HCT116 (cell line): ENCODE results near the gene ARHGEF12. TPM values are rescaled to one million over a fixed set of nuclear protein-coding genes. Genes with fewer than 3 reads are reported as not detected.

Experiments
- ATAC-seq: fragments of 200-7000 bp; cut with Tn5 transposase; 2 replicates; pipeline ENCODE4 v1.9.1; 2020; ENCODE audit warnings: mild to moderate bottlenecking, moderate library complexity
- BruUV-seq: library from RNA; stranded (reverse); fragments of 400-500 nt; replicated peaks from 2 replicates; lab custom pipeline; 2021; lab: Mats Ljungman, UMichigan
- CTCF ChIA-PET: fragments of 300-600 bp; sonication (Branson Sonifier 250); formaldehyde crosslinking; loops from one replicate; lab custom pipeline; 2021; ENCODE audit warnings: antibody characterized with exemption; lab: Charles Lee
- POLR2A ChIA-PET: fragments of 300-600, 350-600 bp; sonication (Branson Sonifier 250); formaldehyde crosslinking; loops from one replicate; lab custom pipeline; 2021; ENCODE audit warnings: antibody characterized with exemption; lab: Charles Lee
- RAD21 ChIA-PET, 2 experiments: fragments of 300-600 bp; sonication (Branson Sonifier 250); formaldehyde crosslinking; loops; one replicate each; lab custom pipeline; 2023; ENCODE audit warnings: low total read pairs in 2 of 2; ENCODE audit not compliant: uncharacterized antibody in 2 of 2, unreplicated experiment in 2 of 2, low non-redundant PET in 1 of 2; lab: Charles Lee
- DNase-seq: peaks from one replicate; pipeline ENCODE4 v3.0.0-alpha.2; 2010; ENCODE audit warnings: low read depth, low spot score
- H2AFZ ChIP-seq: fragments of 200-600 bp; shearing (Covaris generic), sonication (generic); 2 replicates; pipeline ENCODE4 v1.6.1; 2017; ENCODE audit warnings: low read depth, mixed run types, mixed read lengths, antibody characterized with exemption, low read length; ENCODE audit not compliant: poor library complexity, severe bottlenecking
- H3K27ac ChIP-seq: 2 replicates; pipeline ENCODE4 v1.5.1; 2012; ENCODE audit warnings: low read depth, low read length
- H3K27me3 ChIP-seq: fragments of 200-600 bp; sonication (generic); 2 replicates; pipeline ENCODE4 v1.6.1; 2016; ENCODE audit warnings: mixed run types, low read length, mixed read lengths; ENCODE audit not compliant: insufficient read depth
- H3K36me3 ChIP-seq, 2 experiments: fragments of 200-500 bp in 1 of 2; fragments of 200-600 bp in 1 of 2; sonication (Bioruptor generic) in 1 of 2; sonication (generic) in 1 of 2; 2 replicates each; pipeline versions ENCODE4 v1.5.1 to v1.6.1; 2014 to 2016; ENCODE audit warnings: low read length in 2 of 2, inconsistent platforms in 1 of 2, mixed read lengths in 1 of 2, mixed run types in 1 of 2; ENCODE audit not compliant: insufficient read depth in 2 of 2, control insufficient read depth in 1 of 2
- H3K4me1 ChIP-seq, 2 experiments: fragments of 200-600 bp in 1 of 2; sonication (generic) in 1 of 2; 2 replicates each; pipeline versions ENCODE4 v1.5.1 to v1.6.1; 2012 to 2017; ENCODE audit warnings: low read length in 2 of 2, inconsistent platforms in 1 of 2, mild to moderate bottlenecking in 1 of 2, mixed read lengths in 1 of 2, mixed run types in 1 of 2, moderate library complexity in 1 of 2; ENCODE audit not compliant: insufficient read depth in 2 of 2, control insufficient read depth in 1 of 2
- H3K4me2 ChIP-seq: fragments of 200-600 bp; sonication (generic); 2 replicates; pipeline ENCODE4 v1.6.1; 2017; ENCODE audit warnings: mixed run types, low read length, mixed read lengths
- H3K4me3 ChIP-seq, 2 experiments: fragments of 200-600 bp in 1 of 2; sonication (generic) in 1 of 2; replicated peaks in 1 of 2; 2 replicates each; pipeline ENCODE4 v1.5.1; 2011 to 2016; ENCODE audit warnings: low read length in 2 of 2, control low read depth in 1 of 2, low read depth in 1 of 2, mild to moderate bottlenecking in 1 of 2, mixed read lengths in 1 of 2, mixed run types in 1 of 2
- H3K79me2 ChIP-seq: fragments of 200-600 bp; sonication (generic); 2 replicates; pipeline ENCODE4 v1.6.1; 2017; ENCODE audit warnings: mild to moderate bottlenecking, mixed run types, low read length, moderate library complexity, mixed read lengths; ENCODE audit not compliant: insufficient read depth
- H3K9ac ChIP-seq: fragments of 200-600 bp; sonication (generic); 2 replicates; pipeline ENCODE4 v1.6.1; 2016; ENCODE audit warnings: low read length, mixed read lengths
- H3K9me2 ChIP-seq: fragments of 200-600 bp; sonication (generic), shearing (Covaris generic); 2 replicates; pipeline ENCODE4 v1.6.1; 2017; ENCODE audit warnings: mixed run types, mild to moderate bottlenecking, moderate library complexity; ENCODE audit not compliant: insufficient read depth
- H3K9me3 ChIP-seq, 2 experiments: fragments of 200-500 bp in 1 of 2; fragments of 200-600 bp in 1 of 2; sonication (Bioruptor generic) in 1 of 2; sonication (generic) in 1 of 2; 2 replicates each; pipeline ENCODE4 v1.6.1; 2014 to 2017; ENCODE audit warnings: low read length in 2 of 2, mixed read lengths in 2 of 2, inconsistent platforms in 1 of 2, low read depth in 1 of 2, mild to moderate bottlenecking in 1 of 2, mixed run types in 1 of 2, moderate library complexity in 1 of 2; ENCODE audit not compliant: control insufficient read depth in 1 of 2, insufficient read depth in 1 of 2
- H4K20me1 ChIP-seq: fragments of 200-600 bp; sonication (generic), shearing (Covaris generic); 2 replicates; pipeline ENCODE4 v1.6.1; 2017; ENCODE audit warnings: mixed run types, mild to moderate bottlenecking, moderate library complexity; ENCODE audit not compliant: insufficient read depth
- EGR1 ChIP-seq: IDR thresholded peaks from 2 replicates; pipeline ENCODE4 v1.6.1; 2012; ENCODE audit warnings: low read depth
- EZH2 ChIP-seq: fragments of 200-600 bp; sonication (generic); IDR thresholded peaks from 2 replicates; pipeline ENCODE4 v1.6.1; 2017; ENCODE audit warnings: antibody characterized with exemption, mixed run types
- JUND ChIP-seq: IDR thresholded peaks from 2 replicates; pipeline ENCODE4 v1.6.1; 2012
- SRF ChIP-seq: IDR thresholded peaks from 2 replicates; pipeline ENCODE4 v1.6.1; 2012; ENCODE audit warnings: low read depth
- ZFX ChIP-seq: fragments of 450-650 bp; IDR thresholded peaks from 2 replicates; pipeline ENCODE4 v1.6.1; 2017
- intact Hi-C: fragments of 100-400 bp; cut with micrococcal nuclease; formaldehyde crosslinking; loops from 2 replicates; pipeline ENCODE4 v1.10.0; 2022
- total RNA-seq: library from RNA; stranded (reverse); gene quantifications from one replicate; pipeline ENCODE4 v1.2.1, GENCODE V29; 2021; ENCODE audit not compliant: unreplicated experiment
- TF ChIP-seq, protein P1 (sequence below): IDR thresholded peaks from 2 replicates; pipeline ENCODE4 v1.6.1; 2011; ENCODE audit warnings: mild to moderate bottlenecking, low read length, moderate library complexity; ENCODE audit not compliant: insufficient replicate concordance; ENCODE audit errors: extremely low read depth
- TF ChIP-seq, protein P2 (sequence below): IDR thresholded peaks from 2 replicates; pipeline ENCODE4 v1.6.1; 2012; ENCODE audit warnings: low read depth
- TF ChIP-seq, protein P3 (sequence below), 3 experiments: fragments of 200-600 bp in 1 of 3; sonication (generic) in 1 of 3; IDR thresholded peaks in 2 of 3; conservative IDR thresholded peaks in 1 of 3; 2 replicates each; pipeline ENCODE4 v1.5.1; 2012 to 2017; ENCODE audit warnings: low read depth in 2 of 3, low read length in 2 of 3, antibody characterized with exemption in 1 of 3, borderline replicate concordance in 1 of 3, control low read depth in 1 of 3, mild to moderate bottlenecking in 1 of 3, mixed read lengths in 1 of 3, mixed run types in 1 of 3, moderate library complexity in 1 of 3; ENCODE audit not compliant: insufficient read depth in 1 of 3
- TF ChIP-seq, protein P4 (sequence below): IDR thresholded peaks from 2 replicates; pipeline ENCODE4 v1.6.1; 2012

ARHGEF12 gene
- total RNA-seq, 1 experiment from 2014 or later: 81.4 TPM

DNA sequence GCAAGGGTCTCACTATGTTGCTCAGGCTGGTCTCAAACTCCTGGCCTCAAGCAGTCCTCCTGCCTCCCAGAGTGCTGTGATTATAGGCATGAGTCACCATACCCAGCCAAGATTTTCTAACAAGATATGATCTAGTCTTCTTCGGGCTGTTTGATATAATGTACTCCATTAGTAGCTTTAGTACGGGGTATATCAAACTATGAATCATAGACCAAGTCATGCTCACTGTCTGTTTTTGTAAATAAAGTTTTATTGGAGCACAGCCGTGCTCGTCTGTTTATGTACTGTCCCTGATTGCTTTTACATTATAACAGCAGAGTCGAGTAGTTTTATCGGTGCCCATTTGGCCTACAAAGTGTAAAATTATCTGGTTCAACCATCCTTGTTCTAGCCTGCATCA lies 131.4 kb downstream of the ARHGEF12 start:
- no peak for DNase-seq
- H3K9ac ChIP-seq: no peak overlapping the region
- H3K9me3 ChIP-seq: no peaks in the 10 kb centered on the region
- no peaks in the 10 kb centered on the region for H3K79me2 ChIP-seq
- ChIA-PET CTCF (no interaction called here), POLR2A (no interaction called here), RAD21 (no interaction called here)
- H3K27me3 ChIP-seq: no peaks in the 10 kb centered on the region
- no TSS peak for BruUV-seq
- intact Hi-C loops: no loop called here
- no peaks in the 10 kb centered on the region for H4K20me1 ChIP-seq
- H3K9me2 ChIP-seq: no peaks in the 10 kb centered on the region
- no peak overlapping the region for H3K4me3 ChIP-seq
- peaks cover 7 to 24% of the 10 kb centered on the region in 2 experiments for H3K36me3 ChIP-seq
- no peaks in the 10 kb centered on the region for H3K4me1 ChIP-seq
- TF ChIP-seq, protein P1, sequence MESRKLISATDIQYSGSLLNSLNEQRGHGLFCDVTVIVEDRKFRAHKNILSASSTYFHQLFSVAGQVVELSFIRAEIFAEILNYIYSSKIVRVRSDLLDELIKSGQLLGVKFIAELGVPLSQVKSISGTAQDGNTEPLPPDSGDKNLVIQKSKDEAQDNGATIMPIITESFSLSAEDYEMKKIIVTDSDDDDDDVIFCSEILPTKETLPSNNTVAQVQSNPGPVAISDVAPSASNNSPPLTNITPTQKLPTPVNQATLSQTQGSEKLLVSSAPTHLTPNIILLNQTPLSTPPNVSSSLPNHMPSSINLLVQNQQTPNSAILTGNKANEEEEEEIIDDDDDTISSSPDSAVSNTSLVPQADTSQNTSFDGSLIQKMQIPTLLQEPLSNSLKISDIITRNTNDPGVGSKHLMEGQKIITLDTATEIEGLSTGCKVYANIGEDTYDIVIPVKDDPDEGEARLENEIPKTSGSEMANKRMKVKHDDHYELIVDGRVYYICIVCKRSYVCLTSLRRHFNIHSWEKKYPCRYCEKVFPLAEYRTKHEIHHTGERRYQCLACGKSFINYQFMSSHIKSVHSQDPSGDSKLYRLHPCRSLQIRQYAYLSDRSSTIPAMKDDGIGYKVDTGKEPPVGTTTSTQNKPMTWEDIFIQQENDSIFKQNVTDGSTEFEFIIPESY: no peak
- TF ChIP-seq EZH2: no peak
- no peak for TF ChIP-seq JUND
- TF ChIP-seq, all 23 proteins: peak for 0
- Histone ChIP-seq H3K4me2 (no peak overlapping the region), H3K27ac (no peak overlapping the region), H2AFZ (no peak overlapping the region)
- ATAC-seq: 0 out of 2 replicates have a peak, but pooled peaks have one; percentile 34

DNA sequence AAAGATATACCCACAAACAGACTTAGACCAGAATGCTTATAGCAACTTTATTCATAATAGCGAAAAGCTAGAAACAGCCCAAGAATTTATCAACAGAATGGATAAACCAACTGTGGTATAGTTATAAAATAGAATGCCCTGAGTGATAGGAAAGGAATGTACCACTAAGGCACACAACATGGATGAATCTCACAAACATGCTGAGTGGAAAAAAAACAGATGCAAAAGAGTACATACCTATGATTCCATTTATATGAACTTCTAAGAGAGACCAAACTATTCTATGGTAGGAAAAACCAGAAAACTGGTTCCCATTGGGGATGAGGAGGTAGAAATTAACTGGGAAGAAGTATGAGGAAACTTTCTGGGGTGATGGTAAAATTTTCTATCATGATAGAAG lies 134.9 kb downstream of the ARHGEF12 start:
- no TSS peak for BruUV-seq
- H3K27ac ChIP-seq: no peak overlapping the region
- H2AFZ ChIP-seq: no peak overlapping the region
- DNase-seq (no peak), ATAC-seq (no peak)
- H3K79me2 ChIP-seq: no peaks in the 10 kb centered on the region
- H3K9me3 ChIP-seq: no peaks in the 10 kb centered on the region
- H3K9me2 ChIP-seq: no peaks in the 10 kb centered on the region
- POLR2A ChIA-PET: no interaction called here
- intact Hi-C loops: no loop called here
- RAD21 ChIA-PET: no interaction called here
- H3K4me2 ChIP-seq: no peak overlapping the region
- peaks cover 12 to 28% of the 10 kb centered on the region in 2 experiments for H3K36me3 ChIP-seq
- no peaks in the 10 kb centered on the region for H4K20me1 ChIP-seq
- H3K4me1 ChIP-seq: no peaks in the 10 kb centered on the region
- no peak overlapping the region for H3K4me3 ChIP-seq
- no peaks in the 10 kb centered on the region for H3K27me3 ChIP-seq
- no peak overlapping the region for H3K9ac ChIP-seq
- CTCF ChIA-PET: no interaction called here
- TF ChIP-seq, protein P1: no peak
- TF ChIP-seq SRF (no peak), ZFX (no peak), EGR1 (no peak), EZH2 (no peak)
- TF ChIP-seq, protein P2, sequence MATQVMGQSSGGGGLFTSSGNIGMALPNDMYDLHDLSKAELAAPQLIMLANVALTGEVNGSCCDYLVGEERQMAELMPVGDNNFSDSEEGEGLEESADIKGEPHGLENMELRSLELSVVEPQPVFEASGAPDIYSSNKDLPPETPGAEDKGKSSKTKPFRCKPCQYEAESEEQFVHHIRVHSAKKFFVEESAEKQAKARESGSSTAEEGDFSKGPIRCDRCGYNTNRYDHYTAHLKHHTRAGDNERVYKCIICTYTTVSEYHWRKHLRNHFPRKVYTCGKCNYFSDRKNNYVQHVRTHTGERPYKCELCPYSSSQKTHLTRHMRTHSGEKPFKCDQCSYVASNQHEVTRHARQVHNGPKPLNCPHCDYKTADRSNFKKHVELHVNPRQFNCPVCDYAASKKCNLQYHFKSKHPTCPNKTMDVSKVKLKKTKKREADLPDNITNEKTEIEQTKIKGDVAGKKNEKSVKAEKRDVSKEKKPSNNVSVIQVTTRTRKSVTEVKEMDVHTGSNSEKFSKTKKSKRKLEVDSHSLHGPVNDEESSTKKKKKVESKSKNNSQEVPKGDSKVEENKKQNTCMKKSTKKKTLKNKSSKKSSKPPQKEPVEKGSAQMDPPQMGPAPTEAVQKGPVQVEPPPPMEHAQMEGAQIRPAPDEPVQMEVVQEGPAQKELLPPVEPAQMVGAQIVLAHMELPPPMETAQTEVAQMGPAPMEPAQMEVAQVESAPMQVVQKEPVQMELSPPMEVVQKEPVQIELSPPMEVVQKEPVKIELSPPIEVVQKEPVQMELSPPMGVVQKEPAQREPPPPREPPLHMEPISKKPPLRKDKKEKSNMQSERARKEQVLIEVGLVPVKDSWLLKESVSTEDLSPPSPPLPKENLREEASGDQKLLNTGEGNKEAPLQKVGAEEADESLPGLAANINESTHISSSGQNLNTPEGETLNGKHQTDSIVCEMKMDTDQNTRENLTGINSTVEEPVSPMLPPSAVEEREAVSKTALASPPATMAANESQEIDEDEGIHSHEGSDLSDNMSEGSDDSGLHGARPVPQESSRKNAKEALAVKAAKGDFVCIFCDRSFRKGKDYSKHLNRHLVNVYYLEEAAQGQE: no peak
- TF ChIP-seq, protein P3, sequence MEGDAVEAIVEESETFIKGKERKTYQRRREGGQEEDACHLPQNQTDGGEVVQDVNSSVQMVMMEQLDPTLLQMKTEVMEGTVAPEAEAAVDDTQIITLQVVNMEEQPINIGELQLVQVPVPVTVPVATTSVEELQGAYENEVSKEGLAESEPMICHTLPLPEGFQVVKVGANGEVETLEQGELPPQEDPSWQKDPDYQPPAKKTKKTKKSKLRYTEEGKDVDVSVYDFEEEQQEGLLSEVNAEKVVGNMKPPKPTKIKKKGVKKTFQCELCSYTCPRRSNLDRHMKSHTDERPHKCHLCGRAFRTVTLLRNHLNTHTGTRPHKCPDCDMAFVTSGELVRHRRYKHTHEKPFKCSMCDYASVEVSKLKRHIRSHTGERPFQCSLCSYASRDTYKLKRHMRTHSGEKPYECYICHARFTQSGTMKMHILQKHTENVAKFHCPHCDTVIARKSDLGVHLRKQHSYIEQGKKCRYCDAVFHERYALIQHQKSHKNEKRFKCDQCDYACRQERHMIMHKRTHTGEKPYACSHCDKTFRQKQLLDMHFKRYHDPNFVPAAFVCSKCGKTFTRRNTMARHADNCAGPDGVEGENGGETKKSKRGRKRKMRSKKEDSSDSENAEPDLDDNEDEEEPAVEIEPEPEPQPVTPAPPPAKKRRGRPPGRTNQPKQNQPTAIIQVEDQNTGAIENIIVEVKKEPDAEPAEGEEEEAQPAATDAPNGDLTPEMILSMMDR (IDR thresholded peaks at IDR 0.05 in 2 of 3, conservative IDR thresholded peaks at IDR 0.05 in 1 of 3; ENCODE audit: borderline replicate concordance in 1 of 3, insufficient read depth in 1 of 3, low read depth in 2 of 3, low read length in 2 of 3): no peak
- TF ChIP-seq, protein P4, sequence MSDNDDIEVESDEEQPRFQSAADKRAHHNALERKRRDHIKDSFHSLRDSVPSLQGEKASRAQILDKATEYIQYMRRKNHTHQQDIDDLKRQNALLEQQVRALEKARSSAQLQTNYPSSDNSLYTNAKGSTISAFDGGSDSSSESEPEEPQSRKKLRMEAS: no peak
